VCaP (cell line): ENCODE measurements around the gene NACC2.

Experiments used
- H3K27ac ChIP-seq: fragments of 450-650 bp; 2 replicates; pipeline ENCODE4 v1.5.1; 2017
- CTCF ChIP-seq: fragments of 450-650 bp; conservative IDR thresholded peaks from 2 replicates; pipeline ENCODE4 v1.5.1; 2017; ENCODE audit warnings: mild to moderate bottlenecking, moderate library complexity

The NACC2 gene

DNA sequence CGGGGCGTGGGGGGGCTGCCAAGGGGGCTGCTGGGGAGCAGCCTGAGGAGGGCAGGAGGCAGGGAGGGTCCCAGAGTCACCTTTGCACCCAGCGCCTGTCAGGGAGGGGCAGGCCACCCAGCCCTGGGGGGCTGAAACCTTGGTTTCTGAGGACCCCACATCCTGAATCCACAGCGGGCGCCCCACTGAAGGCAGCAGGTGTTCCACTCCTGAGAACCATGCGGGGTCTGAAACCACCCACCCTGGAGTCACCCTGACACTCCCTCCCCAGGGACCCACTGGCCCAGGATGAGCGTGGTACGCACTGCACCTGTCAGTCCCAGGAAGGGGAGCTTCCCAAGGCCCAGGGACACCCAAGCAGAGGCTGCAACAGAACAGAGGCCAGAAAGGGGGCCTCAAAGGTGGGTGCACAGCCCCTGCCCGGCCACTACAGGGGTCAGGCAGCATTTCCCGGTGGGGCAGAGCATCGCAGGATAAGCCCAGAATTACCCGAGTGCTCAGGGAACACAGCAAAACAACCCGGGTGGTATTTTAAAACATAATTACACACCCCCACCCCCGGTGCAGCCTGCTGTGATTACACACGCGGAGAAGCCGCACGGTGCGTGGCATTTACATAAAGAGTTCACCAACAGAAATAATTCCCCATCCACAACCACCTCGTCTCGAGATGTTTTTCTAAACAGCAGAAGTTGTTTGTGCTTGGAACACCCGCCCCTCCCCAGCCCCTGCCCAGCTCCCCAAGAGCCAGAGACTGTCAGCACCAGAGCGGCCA is 76.6 kb downstream of the NACC2 start:
- H3K27ac ChIP-seq, result no peak overlapping the region
- TF ChIP-seq CTCF, result no peak

GRCh38 chr9:136017289-136018190 is 77.5 kb downstream of the NACC2 start:
- TF ChIP-seq CTCF, result no peak
- no peak overlapping the region for H3K27ac ChIP-seq

GRCh38 chr9:136016572-136017288 is 78.4 kb downstream of the NACC2 start:
- H3K27ac ChIP-seq, result no peak overlapping the region
- TF ChIP-seq CTCF, result 0 out of 2 replicates have a peak, but pooled peaks have one; percentile 16

DNA sequence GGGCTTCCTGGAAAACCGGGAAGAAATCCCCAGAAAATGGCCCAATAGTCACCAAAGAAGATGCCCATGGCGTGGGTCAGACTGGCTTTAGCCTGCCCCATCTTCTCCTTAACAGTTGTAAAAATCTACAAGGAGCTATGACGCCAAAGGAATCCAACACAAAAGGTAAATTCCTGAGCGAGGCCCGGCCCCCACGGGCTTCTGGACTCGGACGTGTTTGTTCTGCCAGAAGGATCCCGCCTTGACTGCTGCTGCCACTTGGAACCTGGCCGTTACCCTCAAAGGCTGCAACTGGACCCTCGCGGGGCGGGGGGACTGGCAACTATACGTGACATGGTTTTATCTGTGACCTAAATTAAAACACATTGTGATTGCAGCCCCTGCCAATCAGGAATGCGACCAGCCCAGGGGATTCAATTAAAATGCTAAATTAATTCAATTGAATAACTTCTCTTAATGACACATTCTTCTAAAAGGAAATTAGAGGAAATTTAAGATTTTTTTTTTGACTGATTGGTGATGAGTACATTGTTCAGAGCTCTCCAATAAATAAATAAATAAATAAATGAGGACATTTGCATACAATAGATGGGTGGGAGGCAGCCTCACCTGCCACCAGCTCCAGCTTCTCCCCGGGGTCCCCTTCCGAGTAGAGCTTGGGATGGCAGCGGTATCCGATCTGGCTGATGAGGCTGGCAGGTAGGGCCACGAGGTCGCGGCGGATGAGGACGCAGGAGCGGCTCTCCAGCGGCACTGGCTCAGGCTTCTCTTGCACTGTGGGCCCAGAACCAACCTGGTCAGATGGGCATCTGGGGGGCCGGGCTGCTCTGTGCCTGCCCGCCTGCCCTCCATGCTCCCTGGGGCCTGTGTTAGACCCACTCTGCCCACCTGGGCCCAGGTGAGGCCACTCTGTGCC is 79.2 kb downstream of the NACC2 start:
- TF ChIP-seq CTCF, result no peak
- H3K27ac ChIP-seq, result no peak overlapping the region

DNA sequence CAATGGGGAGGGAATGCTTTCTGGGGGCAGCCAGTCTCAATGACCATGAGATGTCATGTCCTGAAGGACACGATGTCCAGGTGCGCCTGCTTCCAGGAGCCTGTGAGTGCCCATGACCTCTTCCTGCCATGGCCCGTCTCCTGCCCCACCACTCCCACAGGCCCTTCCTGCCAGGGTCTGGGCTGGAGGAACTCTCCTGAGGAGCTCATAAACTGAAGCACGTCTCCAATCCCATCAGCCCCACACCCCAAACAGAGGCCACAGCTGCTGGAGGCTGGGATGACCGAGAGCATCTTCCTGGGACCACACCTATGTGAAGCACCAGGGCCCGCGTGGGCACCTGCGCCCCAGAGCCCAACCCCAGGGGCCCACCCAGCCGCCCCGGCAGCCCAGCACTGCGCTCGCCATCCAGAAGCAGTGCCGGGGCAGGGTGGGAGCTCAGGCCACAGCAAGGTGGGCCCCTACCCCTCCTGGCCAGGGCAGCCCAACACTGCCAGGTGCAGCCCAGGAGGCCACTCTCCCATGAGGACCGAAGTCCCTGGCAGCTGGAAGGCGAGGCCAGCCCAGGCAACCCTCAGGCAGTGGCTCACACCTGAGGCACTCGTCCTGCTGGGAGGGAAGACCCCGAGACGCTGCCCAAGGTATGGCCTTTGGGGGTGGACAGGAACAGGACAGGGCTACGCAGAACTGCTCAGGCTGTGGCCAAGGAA is 80.0 kb downstream of the NACC2 start:
- no peak for TF ChIP-seq CTCF
- H3K27ac ChIP-seq, result no peak overlapping the region

GRCh38 chr9:136014147-136014923 is 80.8 kb downstream of the NACC2 start:
- TF ChIP-seq CTCF, result no peak
- no peak overlapping the region for H3K27ac ChIP-seq
